Globus pallidus (tissue), 1 donor: ENCODE data around the gene KCNJ5.

ENCODE experiments used
- DNase-seq: peaks from one replicate; pipeline ENCODE4 v3.0.0-alpha.2; 2015; ENCODE audit warnings: low spot score

KCNJ5 gene

GRCh38 chr11:128957202-128957482 lies 66.0 kb downstream of the KCNJ5 start:
- no peak for DNase-seq

- DNase-seq, result no peak
Measured at GRCh38 chr11:128961645-128962044, 70.5 kb downstream of the KCNJ5 start.

GRCh38 chr11:128962896-128963295 lies 71.7 kb downstream of the KCNJ5 start:
- no peak for DNase-seq

DNA sequence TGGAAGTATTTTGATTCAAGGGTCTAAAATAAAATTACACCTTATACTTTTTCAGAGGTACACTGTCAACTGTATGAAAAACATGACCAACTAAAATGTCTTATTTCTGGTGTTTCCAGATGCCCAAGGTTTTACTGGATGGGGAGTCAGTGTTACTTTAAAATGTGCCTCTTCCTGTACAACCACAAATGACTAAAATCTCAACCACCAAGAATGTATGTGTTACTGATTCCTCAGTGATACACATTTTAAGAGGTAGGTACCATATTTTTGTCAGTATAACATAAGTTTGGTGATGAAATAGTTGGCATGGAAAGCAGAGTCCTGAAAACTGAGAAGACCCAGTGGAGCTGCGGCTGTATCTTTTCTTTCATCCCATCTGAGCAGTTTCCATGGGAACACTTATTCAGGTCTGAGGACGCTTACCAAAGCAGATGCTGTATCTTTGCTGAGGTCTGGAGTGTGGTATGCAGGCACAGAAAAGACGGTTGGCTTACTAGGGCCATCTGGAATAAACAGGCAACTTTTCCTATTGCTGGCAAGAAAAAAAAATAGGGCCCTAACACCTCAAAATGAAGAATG lies 72.7 kb downstream of the KCNJ5 start:
- DNase-seq, result no peak

GRCh38 chr11:128964463-128964930 lies 73.3 kb downstream of the KCNJ5 start:
- DNase-seq, result no peak

GRCh38 chr11:128965485-128965884 lies 74.3 kb downstream of the KCNJ5 start:
- peak; percentile 31 for DNase-seq

GRCh38 chr11:128967578-128967977 lies 76.4 kb downstream of the KCNJ5 start:
- no peak for DNase-seq

GRCh38 chr11:128968916-128969315 lies 77.8 kb downstream of the KCNJ5 start:
- DNase-seq, result no peak
